ENCODE measurements around the gene TMEM108. TPM values are rescaled to one million over a fixed set of nuclear protein-coding genes. Genes with fewer than 3 reads are reported as not detected.

TMEM108 gene
- total RNA-seq, 2 experiments from 2014 or later, result not detected

DNA sequence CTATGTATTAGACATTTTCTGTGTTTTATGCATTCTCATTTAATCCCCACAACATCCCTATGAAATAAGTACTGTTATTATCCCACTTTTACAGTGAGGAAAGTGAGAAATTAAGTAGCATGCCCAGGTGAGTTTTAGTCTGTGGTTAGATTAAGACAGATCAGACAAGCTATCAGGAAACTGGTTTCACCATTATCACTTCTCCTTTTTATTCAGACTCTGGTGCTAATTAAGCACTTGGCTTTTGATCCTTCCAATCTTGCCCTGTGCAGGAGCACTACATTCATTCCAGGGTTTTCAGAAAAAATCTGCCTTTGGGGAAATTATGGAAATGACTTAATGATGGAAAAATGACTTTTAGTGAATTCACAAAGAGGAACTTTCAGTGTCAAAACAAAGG lies 115.2 kb downstream of the TMEM108 start:
- H3K9me3 Mint-ChIP-seq (ENCODE audit: low read depth), result peaks cover 5% of the 10 kb centered on the region
- no peaks in the 10 kb centered on the region for H3K36me3 Mint-ChIP-seq (ENCODE audit: low read depth)
- H3K4me3 Mint-ChIP-seq, result no peak overlapping the region
- no peaks in the 10 kb centered on the region for H3K4me1 Mint-ChIP-seq
- H3K27ac Mint-ChIP-seq, result no peak overlapping the region
- CTCF ChIA-PET, result no interaction called here
- intact Hi-C loops (cut with DNase I, micrococcal nuclease), result no loop called here
- POLR2A ChIA-PET, result no interaction called here
- no peak for ATAC-seq
- DNase-seq, result no peak
- H3K27me3 Mint-ChIP-seq, result peaks cover 3% of the 10 kb centered on the region

DNA sequence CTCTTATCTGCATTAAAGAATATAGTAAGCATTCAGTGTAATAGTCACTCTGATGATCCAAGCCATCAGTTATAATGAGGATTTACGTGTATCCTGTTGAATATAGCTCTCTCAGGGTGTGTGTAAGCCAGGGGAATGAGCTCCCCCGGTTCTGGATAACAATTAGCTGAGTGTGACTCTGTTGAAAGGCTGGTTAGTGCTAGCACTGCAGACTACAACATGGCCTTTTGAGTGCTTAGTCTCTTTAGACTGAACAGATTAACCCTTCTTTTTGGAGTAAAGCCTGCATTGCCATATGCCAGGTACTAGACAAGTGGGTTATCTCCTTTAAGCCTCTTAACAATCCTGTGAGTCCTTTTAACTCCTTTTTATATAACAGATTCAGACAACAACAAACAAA lies 119.5 kb downstream of the TMEM108 start:
- Mint-ChIP-seq H3K36me3 (ENCODE audit: low read depth) (no peaks in the 10 kb centered on the region), H3K4me1 (no peaks in the 10 kb centered on the region), H3K27me3 (peaks cover 4% of the 10 kb centered on the region), H3K9me3 (ENCODE audit: low read depth) (peaks cover 2% of the 10 kb centered on the region), H3K27ac (no peak overlapping the region), H3K4me3 (no peak overlapping the region)
- ChIA-PET CTCF (interaction anchor here (0.7 kb wide), 1 partner anchor 15 kb away, joined by 3 read pairs; no protein-coding TSS in a partner anchor), POLR2A (no interaction called here)
- DNase-seq, result no peak
- ATAC-seq, result no peak
- intact Hi-C loops (cut with DNase I, micrococcal nuclease), result no loop called here

DNA sequence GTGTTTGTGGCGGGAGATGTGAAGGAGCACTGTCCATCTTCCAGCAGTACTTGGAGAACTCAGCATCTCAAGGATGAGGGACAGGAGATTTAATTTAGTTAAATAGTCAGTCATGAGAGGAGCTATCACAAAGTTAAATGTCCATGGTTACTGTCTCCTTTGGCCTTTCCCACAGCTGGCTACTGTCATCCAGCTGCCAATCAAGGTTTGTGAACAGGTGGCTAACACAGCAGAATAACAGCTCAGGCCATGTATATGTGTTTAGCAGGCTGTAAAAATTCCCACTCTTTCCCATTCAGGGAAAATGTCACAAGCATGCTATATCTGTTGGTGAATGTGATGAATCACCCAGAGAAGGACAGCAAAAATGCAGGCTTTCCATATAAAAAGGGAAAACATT lies 120.5 kb downstream of the TMEM108 start:
- DNase-seq (no peak), ATAC-seq (no peak)
- H3K9me3 Mint-ChIP-seq (ENCODE audit: low read depth), result peaks cover 2% of the 10 kb centered on the region
- ChIA-PET CTCF (no interaction called here), POLR2A (no interaction called here)
- H3K27ac Mint-ChIP-seq, result no peak overlapping the region
- peaks cover 4% of the 10 kb centered on the region for H3K27me3 Mint-ChIP-seq
- intact Hi-C loops (cut with DNase I, micrococcal nuclease), result no loop called here
- H3K4me3 Mint-ChIP-seq, result no peak overlapping the region
- H3K4me1 Mint-ChIP-seq, result no peaks in the 10 kb centered on the region
- no peaks in the 10 kb centered on the region for H3K36me3 Mint-ChIP-seq (ENCODE audit: low read depth)

DNA sequence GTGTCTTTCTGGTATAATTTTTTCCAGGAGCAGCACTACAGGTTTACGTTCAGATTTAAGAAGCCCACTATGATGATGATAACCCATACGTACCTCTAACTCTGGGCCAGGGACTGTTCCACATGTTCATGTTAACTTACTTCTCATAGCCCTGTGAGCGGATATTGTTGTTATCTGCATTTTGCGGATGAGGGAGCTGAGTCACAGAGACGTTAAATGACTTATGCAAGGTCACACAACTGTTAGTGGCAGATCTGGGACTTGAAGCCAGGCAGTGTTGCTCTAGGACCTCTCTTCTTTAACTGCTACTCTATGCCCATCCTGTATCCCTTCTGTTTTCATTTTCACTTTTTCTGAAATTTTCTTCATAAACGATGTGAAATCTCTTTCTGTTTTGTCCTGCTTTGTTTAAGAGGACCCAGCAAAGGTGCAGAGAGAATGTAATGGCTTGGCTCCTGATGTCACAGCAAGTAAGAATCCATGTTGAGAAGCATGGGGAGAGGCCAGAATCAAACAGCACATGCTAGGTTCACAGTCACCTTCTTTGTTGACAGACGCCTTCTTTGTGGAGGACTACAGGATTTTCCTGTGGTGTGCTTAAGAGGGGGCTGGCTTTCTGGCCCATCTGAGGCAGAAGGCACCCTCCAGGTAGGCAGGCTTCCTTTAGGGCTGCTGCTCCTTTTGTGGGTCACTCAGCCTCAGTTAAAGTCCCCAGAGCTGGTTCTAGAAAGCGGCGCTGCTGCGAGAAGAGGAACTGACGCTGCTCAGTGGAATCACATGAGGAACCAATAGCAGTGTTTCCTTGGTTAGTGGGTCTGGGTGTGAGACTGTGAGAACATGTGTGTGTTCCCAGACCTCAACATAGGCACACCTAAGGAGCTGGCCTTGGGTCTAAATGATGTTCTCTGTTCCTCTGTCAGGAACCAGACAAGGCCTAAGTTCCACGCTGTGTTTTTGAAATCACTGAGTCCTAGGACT lies 121.6 kb downstream of the TMEM108 start:
- ATAC-seq, result no peak
- ChIA-PET CTCF (no interaction called here), POLR2A (no interaction called here)
- DNase-seq, result no peak
- H3K4me3 Mint-ChIP-seq, result no peak overlapping the region
- no peaks in the 10 kb centered on the region for H3K4me1 Mint-ChIP-seq
- intact Hi-C loops (cut with DNase I, micrococcal nuclease), result no loop called here
- no peak overlapping the region for H3K27ac Mint-ChIP-seq
- H3K27me3 Mint-ChIP-seq, result peaks cover 4% of the 10 kb centered on the region
- H3K9me3 Mint-ChIP-seq (ENCODE audit: low read depth), result peaks cover 2% of the 10 kb centered on the region
- H3K36me3 Mint-ChIP-seq (ENCODE audit: low read depth), result no peaks in the 10 kb centered on the region

DNA sequence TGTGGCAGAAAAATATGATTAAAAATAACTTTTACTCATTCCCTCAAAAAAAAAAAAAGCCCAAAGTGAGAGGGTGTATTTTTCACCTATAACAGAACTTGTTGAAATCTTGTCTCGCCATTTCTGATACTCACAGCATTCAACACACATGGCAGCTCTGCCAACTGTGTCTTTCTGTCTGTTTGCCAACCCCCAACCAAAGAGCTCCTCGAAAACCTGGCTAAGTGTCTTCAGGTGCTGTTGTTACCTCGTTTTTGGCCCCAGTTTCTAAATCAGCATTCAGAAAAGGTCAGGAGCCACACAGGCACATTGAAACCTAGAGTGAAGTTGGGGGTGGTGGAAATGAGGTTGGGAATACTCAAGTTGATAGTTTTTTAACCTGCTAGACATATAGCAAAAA lies 123.5 kb downstream of the TMEM108 start:
- no peak overlapping the region for H3K27ac Mint-ChIP-seq
- DNase-seq, result no peak
- peaks cover 5% of the 10 kb centered on the region for H3K27me3 Mint-ChIP-seq
- POLR2A ChIA-PET, result no interaction called here
- ATAC-seq, result no peak
- no peaks in the 10 kb centered on the region for H3K36me3 Mint-ChIP-seq (ENCODE audit: low read depth)
- H3K4me1 Mint-ChIP-seq, result no peaks in the 10 kb centered on the region
- no peak overlapping the region for H3K4me3 Mint-ChIP-seq
- CTCF ChIA-PET, result no interaction called here
- intact Hi-C loops (cut with DNase I, micrococcal nuclease), result no loop called here
- H3K9me3 Mint-ChIP-seq (ENCODE audit: low read depth), result no peaks in the 10 kb centered on the region

DNA sequence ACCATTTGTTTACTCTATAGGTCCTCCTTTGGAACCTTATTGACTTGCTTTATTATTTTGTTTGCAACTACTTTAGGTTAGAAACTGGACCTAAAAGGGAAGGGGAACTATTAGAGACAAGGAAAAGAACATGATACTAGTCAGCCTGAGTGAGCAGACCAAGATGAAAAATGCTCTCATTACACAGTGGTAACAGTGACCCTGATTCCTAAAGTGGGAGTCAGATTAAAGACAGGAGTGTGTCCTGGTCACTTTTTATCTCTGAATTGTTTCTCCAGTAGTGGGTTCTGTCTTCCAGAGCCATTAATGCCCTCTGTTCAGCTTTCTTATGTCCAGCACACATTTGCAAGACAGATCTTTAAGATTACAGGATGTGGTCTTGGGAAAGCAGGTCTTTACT lies 124.1 kb downstream of the TMEM108 start:
- intact Hi-C loops (cut with DNase I, micrococcal nuclease), result no loop called here
- H3K4me1 Mint-ChIP-seq, result no peaks in the 10 kb centered on the region
- no peaks in the 10 kb centered on the region for H3K9me3 Mint-ChIP-seq (ENCODE audit: low read depth)
- no peaks in the 10 kb centered on the region for H3K36me3 Mint-ChIP-seq (ENCODE audit: low read depth)
- H3K4me3 Mint-ChIP-seq, result no peak overlapping the region
- POLR2A ChIA-PET, result no interaction called here
- no peak for DNase-seq
- H3K27me3 Mint-ChIP-seq, result peaks cover 5% of the 10 kb centered on the region
- CTCF ChIA-PET, result interaction anchor here (0.6 kb wide), 2 partner anchors 37 to 1593 kb away, joined by 3 to 4 read pairs; no protein-coding TSS in a partner anchor
- no peak for ATAC-seq
- no peak overlapping the region for H3K27ac Mint-ChIP-seq

DNA sequence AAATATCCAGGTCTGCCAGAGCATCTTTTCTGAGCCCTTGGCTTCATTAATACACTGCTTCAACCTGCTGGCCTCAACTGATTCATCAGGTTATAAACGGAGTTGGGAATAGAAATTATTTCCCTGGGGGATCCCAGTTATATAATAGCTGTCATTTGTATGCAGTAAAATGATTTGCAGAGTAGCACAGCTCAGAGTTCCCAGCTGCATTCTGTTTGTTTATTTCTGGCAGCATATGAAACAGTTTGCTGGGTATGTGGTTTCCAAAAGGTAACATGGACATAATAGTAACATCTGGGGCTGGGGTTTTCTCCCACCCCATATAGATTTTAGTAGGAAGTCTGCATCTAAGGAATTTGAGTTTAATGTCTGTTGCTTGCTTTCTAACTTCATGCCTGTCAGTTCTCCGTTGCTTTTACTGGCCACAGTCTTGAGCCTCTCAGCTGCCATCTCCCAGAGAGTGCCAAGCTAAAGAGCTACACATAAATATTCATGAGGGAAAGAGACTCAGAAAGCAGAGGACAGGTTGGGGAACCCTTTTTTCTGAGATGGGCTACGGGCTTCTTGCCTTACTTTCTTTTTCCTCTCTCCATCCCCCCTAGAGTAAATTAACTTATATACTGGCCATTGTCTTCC lies 124.6 kb downstream of the TMEM108 start:
- Mint-ChIP-seq H3K4me3 (no peak overlapping the region), H3K9me3 (ENCODE audit: low read depth) (no peaks in the 10 kb centered on the region), H3K27ac (no peak overlapping the region), H3K4me1 (no peaks in the 10 kb centered on the region), H3K27me3 (peaks cover 5% of the 10 kb centered on the region), H3K36me3 (ENCODE audit: low read depth) (no peaks in the 10 kb centered on the region)
- intact Hi-C loops (cut with DNase I, micrococcal nuclease), result no loop called here
- ChIA-PET POLR2A (no interaction called here), CTCF (interaction anchor here (0.6 kb wide), 2 partner anchors 38 to 1593 kb away, joined by 3 to 4 read pairs; no protein-coding TSS in a partner anchor)
- no peak for ATAC-seq
- DNase-seq, result no peak

DNA sequence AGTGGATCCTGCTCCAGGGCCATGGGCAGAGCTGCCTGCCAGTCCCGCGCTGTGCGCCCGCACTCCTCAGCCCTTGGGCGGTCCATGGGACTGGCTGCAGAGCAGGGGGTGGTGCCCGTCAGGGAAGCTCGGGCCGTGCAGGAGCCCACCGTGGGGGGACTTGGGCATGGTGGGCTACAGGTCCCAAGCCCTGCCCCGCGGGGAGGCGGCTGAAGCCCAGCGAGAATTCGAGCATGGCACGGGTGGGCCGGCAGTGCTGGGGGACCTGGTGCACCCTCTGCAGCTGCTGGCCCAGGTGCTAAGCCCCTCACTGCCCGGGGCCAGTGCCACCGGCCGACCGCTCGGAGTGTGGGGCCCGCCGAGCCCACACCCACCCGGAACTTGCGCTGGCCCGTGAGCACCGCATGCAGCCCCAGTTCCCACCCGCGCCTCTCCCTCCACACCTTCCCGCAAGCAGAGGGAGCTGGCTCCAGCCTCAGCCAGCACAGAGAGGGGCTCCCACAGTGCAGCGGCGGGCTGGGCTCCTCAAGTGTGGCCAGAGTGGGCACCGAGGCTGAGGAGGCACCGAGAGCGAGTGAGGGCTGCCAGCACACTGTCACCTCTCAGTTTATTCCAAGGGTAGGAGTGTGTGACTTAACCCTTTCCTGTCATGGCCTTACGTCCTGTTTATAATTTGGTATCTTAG lies 129.3 kb downstream of the TMEM108 start:
- peaks cover 3% of the 10 kb centered on the region for H3K4me1 Mint-ChIP-seq
- no peak overlapping the region for H3K4me3 Mint-ChIP-seq
- ATAC-seq (no peak), DNase-seq (no peak)
- ChIA-PET CTCF (interaction anchor here (0.6 kb wide), 1 partner anchor 192 kb away, joined by 3 read pairs; no protein-coding TSS in a partner anchor), POLR2A (no interaction called here)
- H3K27me3 Mint-ChIP-seq, result peaks cover 8% of the 10 kb centered on the region
- H3K36me3 Mint-ChIP-seq (ENCODE audit: low read depth), result no peaks in the 10 kb centered on the region
- no peaks in the 10 kb centered on the region for H3K9me3 Mint-ChIP-seq (ENCODE audit: low read depth)
- intact Hi-C loops (cut with DNase I, micrococcal nuclease), result no loop called here
- no peak overlapping the region for H3K27ac Mint-ChIP-seq

DNA sequence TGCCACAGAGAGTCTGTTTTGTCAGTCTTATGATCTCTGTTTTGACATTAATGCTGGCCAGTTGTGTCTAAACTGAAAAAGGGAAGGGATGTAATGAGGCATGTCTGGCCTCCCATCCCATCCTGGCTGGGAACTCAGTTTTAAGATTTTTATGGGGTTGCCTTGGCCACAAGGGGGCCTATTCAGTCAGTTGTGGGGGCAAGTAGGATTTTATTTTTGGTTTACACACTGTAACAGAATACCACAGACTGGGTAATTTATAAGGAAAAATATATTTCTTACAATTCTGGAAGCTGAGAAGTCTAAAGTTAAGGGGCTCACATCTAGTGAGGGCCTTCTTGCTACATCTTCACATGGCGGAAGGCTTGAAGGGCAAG lies 129.8 kb downstream of the TMEM108 start:
- peaks cover 8% of the 10 kb centered on the region for H3K27me3 Mint-ChIP-seq
- ATAC-seq (no peak), DNase-seq (no peak)
- peaks cover 3% of the 10 kb centered on the region for H3K4me1 Mint-ChIP-seq
- H3K4me3 Mint-ChIP-seq, result no peak overlapping the region
- intact Hi-C loops (cut with DNase I, micrococcal nuclease), result no loop called here
- CTCF ChIA-PET, result interaction anchor here (0.6 to 0.7 kb wide), 2 partner anchors 188 to 940 kb away, joined by 3 to 5 read pairs; no protein-coding TSS in a partner anchor
- POLR2A ChIA-PET, result no interaction called here
- no peaks in the 10 kb centered on the region for H3K36me3 Mint-ChIP-seq (ENCODE audit: low read depth)
- H3K27ac Mint-ChIP-seq, result no peak overlapping the region
- no peaks in the 10 kb centered on the region for H3K9me3 Mint-ChIP-seq (ENCODE audit: low read depth)

DNA sequence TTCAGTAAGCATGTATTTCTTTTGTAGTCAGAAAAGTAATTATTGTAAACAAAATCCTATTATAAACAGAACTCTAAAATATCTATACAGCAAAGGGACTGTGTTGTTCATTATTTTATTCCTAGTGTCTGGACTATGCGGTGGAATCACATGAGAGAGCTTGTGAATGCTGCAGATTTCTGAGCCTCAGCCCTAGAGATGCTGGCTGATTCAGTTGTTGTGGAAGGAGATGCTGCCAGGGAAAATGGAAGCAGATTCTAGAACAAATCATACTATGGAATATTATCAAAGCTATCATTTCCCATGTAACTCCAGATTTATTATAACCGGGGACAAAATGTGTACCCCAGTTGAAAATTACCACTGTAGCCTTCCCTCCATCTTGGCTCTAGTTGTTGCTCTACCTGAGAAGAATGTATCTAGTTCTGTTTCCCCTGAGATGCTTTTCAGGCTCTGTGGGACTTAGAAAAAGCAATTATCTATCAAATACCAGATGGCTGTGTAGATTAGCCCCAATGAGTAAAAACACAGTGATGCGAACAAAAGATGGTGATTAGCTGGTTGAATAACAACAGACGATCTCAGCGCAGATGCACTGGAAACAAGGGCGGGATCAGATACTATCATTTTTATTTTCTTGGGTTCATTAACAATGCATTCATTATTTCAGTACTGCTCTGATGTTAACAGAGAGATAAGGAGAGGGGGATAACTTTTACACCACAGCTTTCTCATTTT lies 131.3 kb downstream of the TMEM108 start:
- Mint-ChIP-seq H3K27ac (no peak overlapping the region), H3K4me1 (peaks cover 3% of the 10 kb centered on the region), H3K27me3 (peaks cover 11% of the 10 kb centered on the region), H3K9me3 (ENCODE audit: low read depth) (no peaks in the 10 kb centered on the region), H3K36me3 (ENCODE audit: low read depth) (no peaks in the 10 kb centered on the region), H3K4me3 (no peak overlapping the region)
- ChIA-PET CTCF (no interaction called here), POLR2A (no interaction called here)
- ATAC-seq (no peak), DNase-seq (no peak)
- intact Hi-C loops (cut with DNase I, micrococcal nuclease), result no loop called here

DNA sequence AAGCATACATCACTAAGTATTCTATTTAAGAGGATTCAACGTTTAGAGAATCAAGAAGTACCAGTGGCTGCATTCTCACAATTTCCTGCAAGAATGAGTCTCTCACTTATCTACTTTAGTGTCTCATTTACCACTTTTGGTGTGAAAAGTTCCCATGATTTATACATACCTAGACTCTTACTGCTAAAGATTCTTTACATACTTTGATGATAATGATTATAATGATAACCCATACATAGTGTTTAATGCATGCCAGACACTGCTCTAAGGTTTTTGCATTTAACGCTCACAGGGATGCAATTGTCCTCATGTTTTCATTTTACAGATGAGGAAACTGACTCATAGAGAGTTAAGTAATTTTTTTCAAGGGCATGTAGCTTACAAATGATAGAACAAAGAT lies 133.6 kb downstream of the TMEM108 start:
- ATAC-seq (no peak), DNase-seq (no peak)
- Mint-ChIP-seq H3K36me3 (ENCODE audit: low read depth) (no peaks in the 10 kb centered on the region), H3K27ac (no peak overlapping the region), H3K27me3 (peaks cover 14% of the 10 kb centered on the region), H3K4me3 (no peak overlapping the region), H3K9me3 (ENCODE audit: low read depth) (peaks cover 3% of the 10 kb centered on the region), H3K4me1 (peaks cover 3% of the 10 kb centered on the region)
- intact Hi-C loops (cut with DNase I, micrococcal nuclease), result no loop called here
- CTCF ChIA-PET, result no interaction called here
- POLR2A ChIA-PET, result no interaction called here
